GM23338 (cell line): ENCODE measurements around the gene TENM3. TPM values are rescaled to one million over a fixed set of nuclear protein-coding genes. Genes with fewer than 3 reads are reported as not detected.

Source experiments
- ATAC-seq: fragments of 200-7000 bp; cut with Tn5 transposase; 3 replicates; pipeline ENCODE4 v1.9.1; 2020
- DNase-seq: peaks from one replicate; pipeline ENCODE4 v3.0.0-alpha.2; 2015; ENCODE audit warnings: low spot score
- H2AFZ ChIP-seq: fragments of 200-600 bp; sonication (generic); 2 replicates; pipeline ENCODE4 v1.8.0; 2016; ENCODE audit warnings: antibody characterized with exemption, mild to moderate bottlenecking, moderate library complexity
- H3F3A ChIP-seq: fragments of 200-600 bp; sonication (generic); replicated peaks from 2 replicates; pipeline ENCODE4 v1.8.0; 2017; ENCODE audit warnings: antibody characterized with exemption, mixed run types, low read depth
- H3K27ac ChIP-seq: fragments of 200-600 bp; sonication (generic); 2 replicates; pipeline ENCODE4 v1.6.1; 2016; ENCODE audit warnings: low read depth
- H3K27me3 ChIP-seq: fragments of 200-600 bp; sonication (generic); 2 replicates; pipeline ENCODE4 v1.8.0; 2016; ENCODE audit warnings: mild to moderate bottlenecking, mixed run types, moderate library complexity; ENCODE audit not compliant: insufficient read depth
- H3K36me3 ChIP-seq: fragments of 200-600 bp; sonication (generic); 2 replicates; pipeline ENCODE4 v1.8.0; 2016; ENCODE audit warnings: mild to moderate bottlenecking; ENCODE audit not compliant: insufficient read depth
- H3K4me1 ChIP-seq: fragments of 200-600 bp; sonication (generic); 2 replicates; pipeline ENCODE4 v1.8.0; 2016; ENCODE audit warnings: mild to moderate bottlenecking, moderate library complexity; ENCODE audit not compliant: insufficient read depth
- H3K4me2 ChIP-seq: fragments of 200-600 bp; sonication (generic); 2 replicates; pipeline ENCODE4 v1.7.1; 2017; ENCODE audit warnings: mixed run types
- H3K4me3 ChIP-seq: fragments of 200-600 bp; sonication (generic); 2 replicates; pipeline ENCODE4 v1.6.1; 2016; ENCODE audit warnings: mixed run types
- H3K79me2 ChIP-seq: fragments of 200-600 bp; sonication (generic); replicated peaks from 2 replicates; pipeline ENCODE4 v1.8.0; 2017; ENCODE audit warnings: mild to moderate bottlenecking; ENCODE audit not compliant: insufficient read depth
- H3K9me2 ChIP-seq: fragments of 200-600 bp; sonication (generic); 2 replicates; pipeline ENCODE4 v1.8.0; 2017; ENCODE audit not compliant: insufficient read depth
- H4K20me1 ChIP-seq: fragments of 200-600 bp; sonication (generic); replicated peaks from 2 replicates; pipeline ENCODE4 v1.8.0; 2017; ENCODE audit warnings: mild to moderate bottlenecking; ENCODE audit not compliant: insufficient read depth
- H3K27ac Mint-ChIP-seq: 2 replicates; pipeline ENCODE4 v1.8.0; 2020; ENCODE audit warnings: inconsistent platforms, mild to moderate bottlenecking, moderate library complexity, mixed read lengths
- H3K27me3 Mint-ChIP-seq: 3 replicates; pipeline ENCODE4 v1.8.0; 2022; ENCODE audit warnings: low read depth, mild to moderate bottlenecking, moderate library complexity, mixed read lengths, inconsistent platforms; ENCODE audit not compliant: insufficient read depth, poor library complexity
- H3K36me3 Mint-ChIP-seq: 3 replicates; pipeline ENCODE4 v1.8.0; 2021; ENCODE audit warnings: low read depth, mild to moderate bottlenecking, inconsistent platforms, moderate library complexity, mixed read lengths
- H3K4me1 Mint-ChIP-seq: 3 replicates; pipeline ENCODE4 v1.8.0; 2020; ENCODE audit warnings: mild to moderate bottlenecking, inconsistent platforms, mixed read lengths
- H3K4me3 Mint-ChIP-seq: 3 replicates; pipeline ENCODE4 v1.8.0; 2021; ENCODE audit warnings: moderate library complexity, mild to moderate bottlenecking, inconsistent platforms, mixed read lengths
- H3K9me3 Mint-ChIP-seq: 3 replicates; pipeline ENCODE4 v1.8.0; 2020; ENCODE audit warnings: moderate library complexity, mild to moderate bottlenecking, inconsistent platforms, mixed read lengths
- CREB1 ChIP-seq: fragments of 250-450 bp; sonication (Bioruptor Pico); IDR thresholded peaks from 2 replicates; pipeline ENCODE4 v1.5.0; 2020; ENCODE audit warnings: low read depth, mild to moderate bottlenecking, moderate library complexity
- CTCF ChIP-seq, 2 experiments: fragments of 200-600 bp in 1 of 2; sonication (generic) in 1 of 2; conservative IDR thresholded peaks; 2 replicates each; pipeline versions ENCODE4 v1.5.1 to v1.6.1; 2016 to 2017; ENCODE audit warnings: antibody characterized with exemption in 2 of 2, low read depth in 2 of 2, mild to moderate bottlenecking in 2 of 2, moderate library complexity in 1 of 2
- ETS1 ChIP-seq: IDR thresholded peaks from 2 replicates; pipeline ENCODE4 v1.6.1; 2016; ENCODE audit warnings: antibody characterized with exemption
- REST ChIP-seq: IDR thresholded peaks from one replicate; pipeline ENCODE4 v1.6.1; 2018; ENCODE audit warnings: antibody characterized with exemption; ENCODE audit not compliant: unreplicated experiment
- STAT1 ChIP-seq: IDR thresholded peaks from one replicate; pipeline ENCODE4 v1.6.1; 2016; ENCODE audit warnings: antibody characterized with exemption; ENCODE audit not compliant: unreplicated experiment
- ZNF114 ChIP-seq: fragments of 250-450 bp; sonication (Bioruptor Pico); IDR thresholded peaks from 2 replicates; pipeline ENCODE4 v1.5.0; 2020; ENCODE audit warnings: mild to moderate bottlenecking, moderate library complexity
- ZNF462 ChIP-seq: fragments of 250-450 bp; sonication (Bioruptor Pico); IDR thresholded peaks from 2 replicates; pipeline ENCODE4 v1.5.0; 2020; ENCODE audit warnings: mild to moderate bottlenecking, moderate library complexity
- polyA plus RNA-seq: library from polyadenylated mRNA; unstranded; fragments of >200 nt; fragmentation: Nextera tagmentation; extraction: Ambion mirVana; gene quantifications from 2 replicates; pipeline ENCODE4 v1.2.1, GENCODE V29; 2016
- total RNA-seq: library from RNA; depleted of rRNA; stranded (reverse); fragments of >200 nt; shearing (Covaris generic); gene quantifications from 2 replicates; pipeline ENCODE4 v1.2.3, GENCODE V29; 2014

Gene TENM3
- total and polyA plus RNA-seq, 2 experiments from 2014 or later: 22.2 to 128 TPM

GRCh38 chr4:182729516-182729915 lies 486.3 kb downstream of the TENM3 start:
- Histone ChIP-seq H3K36me3 (no peaks in the 10 kb centered on the region), H2AFZ (no peak overlapping the region), H3K79me2 (no peaks in the 10 kb centered on the region), H3K4me1 (no peaks in the 10 kb centered on the region), H3F3A (no peaks in the 10 kb centered on the region), H3K4me3 (no peak overlapping the region), H3K27ac (no peak overlapping the region), H3K4me2 (no peak overlapping the region), H4K20me1 (no peaks in the 10 kb centered on the region), H3K27me3 (no peaks in the 10 kb centered on the region), H3K9me2 (no peaks in the 10 kb centered on the region)
- no peak for DNase-seq
- Mint-ChIP-seq H3K4me1 (peaks cover 8% of the 10 kb centered on the region; the same call in 2 of the 3 replicates), H3K9me3 (no peaks in the 10 kb centered on the region), H3K27me3 (no peaks in the 10 kb centered on the region), H3K4me3 (no peak overlapping the region), H3K27ac (no peak overlapping the region), H3K36me3 (peaks cover 19% of the 10 kb centered on the region)
- TF ChIP-seq ZNF462 (CRISPR knock-in tag) (no peak), ZNF114 (CRISPR knock-in tag) (no peak), ETS1 (no peak), CREB1 (no peak), REST (no peak), CTCF (conservative IDR thresholded peaks at IDR 0.05; ENCODE audit: low read depth in 2 of 2) (no peak), STAT1 (no peak)
- ATAC-seq: no peak
